A549 (cell line): ENCODE data around the gene RASD2. TPM values are rescaled to one million over a fixed set of nuclear protein-coding genes. Genes with fewer than 3 reads are reported as not detected.

Source experiments
- ATAC-seq, 2 experiments: fragments of 200-7000 bp in 1 of 2; fragments of >200 bp in 1 of 2; cut with Nextera tagmentation in 1 of 2; cut with Tn5 transposase in 1 of 2; 3 replicates each; pipeline versions ENCODE4 v1.8.0 to v1.9.1; 2018 to 2020; ENCODE audit warnings: mild to moderate bottlenecking in 1 of 2, moderate library complexity in 1 of 2
- CTCF ChIA-PET: fragments of 300-600 bp; sonication (Branson Sonifier 250); formaldehyde crosslinking; extraction: SDS; loops from one replicate; lab custom pipeline; 2021; ENCODE audit warnings: antibody characterized with exemption, inconsistent platforms; lab: Yijun Ruan, JAX
- POLR2A ChIA-PET: fragments of 350-600 bp; formaldehyde crosslinking; extraction: SDS; loops from one replicate; lab custom pipeline; 2021; ENCODE audit warnings: antibody characterized with exemption, inconsistent platforms; lab: Yijun Ruan, JAX
- DNase-seq, 2 experiments: peaks; one replicate each; pipeline versions ENCODE4 v3.0.0 to v3.0.0-alpha.2; 2011 to 2016; ENCODE audit warnings: low read depth in 1 of 2, low spot score in 1 of 2
- FAIRE-seq: peaks from 2 replicates; lab custom pipeline; 2011; peaks lifted over from hg19 to GRCh38; lab: Jason Lieb, UNC
- H3K27ac ChIP-seq, 2 experiments: fragments of >200 bp; sonication (Bioruptor Twin); formaldehyde crosslinking; 3 replicates each; pipeline ENCODE4 v1.5.1; 2016 to 2017
- H3K4me1 ChIP-seq: fragments of >200 bp; sonication (Bioruptor Twin); formaldehyde crosslinking; 3 replicates; pipeline ENCODE4 v1.6.1; 2016
- H3K4me2 ChIP-seq: fragments of >200 bp; sonication (Bioruptor Twin); formaldehyde crosslinking; 3 replicates; pipeline ENCODE4 v1.6.1; 2016
- H3K4me3 ChIP-seq: fragments of >200 bp; sonication (Bioruptor Twin); formaldehyde crosslinking; 3 replicates; pipeline ENCODE4 v1.5.1; 2016
- H3K9me3 ChIP-seq: fragments of >200 bp; sonication (Bioruptor Twin); formaldehyde crosslinking; 3 replicates; pipeline ENCODE4 v1.6.1; 2016
- CBX8 ChIP-seq: fragments of 200-600 bp; sonication (generic); IDR thresholded peaks from 2 replicates; pipeline ENCODE4 v1.6.1; 2016
- CEBPB ChIP-seq, 2 experiments: fragments of >200 bp in 1 of 2; sonication (Bioruptor Twin) in 1 of 2; formaldehyde crosslinking in 1 of 2; IDR thresholded peaks; 2 replicates each; pipeline ENCODE4 v1.6.1; 2012 to 2016
- CHD4 ChIP-seq: fragments of 200-600 bp; sonication (generic); IDR thresholded peaks from 2 replicates; pipeline ENCODE4 v1.6.1; 2016; ENCODE audit warnings: antibody characterized with exemption, mild to moderate bottlenecking, borderline replicate concordance
- EHF ChIP-seq: fragments of 250-450 bp; sonication (Bioruptor Pico); IDR thresholded peaks from 2 replicates; pipeline ENCODE4 v1.5.0; 2020; ENCODE audit warnings: mild to moderate bottlenecking
- EP300 ChIP-seq, 2 experiments: fragments of >200 bp; sonication (Bioruptor Twin); formaldehyde crosslinking; IDR thresholded peaks; 2 replicates in 1 of 2; 3 replicates in 1 of 2; pipeline ENCODE4 v1.6.1; 2016 to 2017
- FOSB ChIP-seq: fragments of 250-450 bp; sonication (Bioruptor Pico); IDR thresholded peaks from 2 replicates; pipeline ENCODE4 v1.5.0; 2020; ENCODE audit warnings: mild to moderate bottlenecking, moderate library complexity
- FOSL2 ChIP-seq, 2 experiments: fragments of 450-650 bp in 1 of 2; fragments of >200 bp in 1 of 2; sonication (Bioruptor Twin) in 1 of 2; formaldehyde crosslinking; IDR thresholded peaks; 2 replicates each; pipeline versions ENCODE4 v1.5.0 to v1.6.1; 2016 to 2020; ENCODE audit warnings: mild to moderate bottlenecking in 1 of 2, moderate library complexity in 1 of 2
- HEYL ChIP-seq: fragments of 250-450 bp; sonication (Bioruptor Pico); IDR thresholded peaks from 2 replicates; pipeline ENCODE4 v1.8.0; 2021; ENCODE audit warnings: mild to moderate bottlenecking, moderate library complexity
- JUN ChIP-seq, 2 experiments: fragments of >200 bp; sonication (Bioruptor Twin); formaldehyde crosslinking; IDR thresholded peaks; 2 replicates in 1 of 2; 3 replicates in 1 of 2; pipeline ENCODE4 v1.6.1; 2016 to 2017
- KDM1A ChIP-seq: fragments of 200-600 bp; sonication (generic); IDR thresholded peaks from 2 replicates; pipeline ENCODE4 v1.6.1; 2016; ENCODE audit warnings: low read depth, mild to moderate bottlenecking
- MYC ChIP-seq: IDR thresholded peaks from 2 replicates; pipeline ENCODE4 v1.6.1; 2012; ENCODE audit warnings: mild to moderate bottlenecking, inconsistent platforms, low read length, improper control_type of control experiment, borderline replicate concordance
- NFE2L2 ChIP-seq: fragments of 150-350 bp; conservative IDR thresholded peaks from 2 replicates; pipeline ENCODE4 v1.6.1; 2014; ENCODE audit warnings: low read length
- NR3C1 ChIP-seq: fragments of >200 bp; sonication (Bioruptor Twin); formaldehyde crosslinking; IDR thresholded peaks from 3 replicates; pipeline ENCODE4 v1.6.1; 2017
- POLR2A ChIP-seq: IDR thresholded peaks from 2 replicates; pipeline ENCODE4 v1.6.1; 2012; ENCODE audit warnings: mild to moderate bottlenecking, low read length
- POLR2AphosphoS2 ChIP-seq: conservative IDR thresholded peaks from 2 replicates; pipeline ENCODE4 v1.6.1; 2012; ENCODE audit warnings: low read length, improper control_type of control experiment, inconsistent platforms
- RAD21 ChIP-seq, 2 experiments: fragments of >200 bp in 1 of 2; sonication (Bioruptor Twin) in 1 of 2; formaldehyde crosslinking in 1 of 2; IDR thresholded peaks in 1 of 2; conservative IDR thresholded peaks in 1 of 2; 2 replicates in 1 of 2; 3 replicates in 1 of 2; pipeline ENCODE4 v1.6.1; 2012 to 2018; ENCODE audit warnings: inconsistent platforms in 1 of 2
- RFX5 ChIP-seq: fragments of 450-650 bp; IDR thresholded peaks from 2 replicates; pipeline ENCODE4 v1.7.1; 2014; ENCODE audit warnings: antibody characterized with exemption, mild to moderate bottlenecking, moderate library complexity
- SMC3 ChIP-seq: fragments of >200 bp; sonication (Bioruptor Twin); formaldehyde crosslinking; IDR thresholded peaks from 3 replicates; pipeline ENCODE4 v1.6.1; 2018; ENCODE audit warnings: inconsistent platforms
- SREBF2 ChIP-seq: fragments of 450-650 bp; IDR thresholded peaks from 2 replicates; pipeline ENCODE4 v1.6.1; 2014; ENCODE audit warnings: mild to moderate bottlenecking, moderate library complexity
- TP53 ChIP-seq: fragments of 250-450 bp; sonication (Bioruptor Pico); IDR thresholded peaks from 2 replicates; pipeline ENCODE4 v1.5.0; 2021; ENCODE audit warnings: mild to moderate bottlenecking, moderate library complexity
- ZC3H11A ChIP-seq: fragments of 450-650 bp; IDR thresholded peaks from 2 replicates; pipeline ENCODE4 v1.6.1; 2014; ENCODE audit warnings: antibody characterized with exemption, mild to moderate bottlenecking
- ZFP36 ChIP-seq: fragments of 450-650 bp; IDR thresholded peaks from 2 replicates; pipeline ENCODE4 v1.6.1; 2014; ENCODE audit warnings: borderline replicate concordance; ENCODE audit not compliant: partially characterized antibody
- ZNF302 ChIP-seq: fragments of 250-450 bp; sonication (Bioruptor Pico); IDR thresholded peaks from 2 replicates; pipeline ENCODE4 v1.9.0; 2021; ENCODE audit warnings: inconsistent platforms, mild to moderate bottlenecking, moderate library complexity
- WGBS: methylation state at CpG from one replicate; pipeline ENCODE4 v1.1.6; 2017; ENCODE audit errors: missing lambda C conversion rate; 5-methylcytosine and 5-hydroxymethylcytosine counted together
- polyA plus RNA-seq, 4 experiments: library from polyadenylated mRNA; depleted of rRNA in 3 of 4; stranded (reverse); fragments of >200 nt; fragmentation: RNase III in 1 of 4; extraction: RNeasy Plus Mini Kit Qiagen cat#74134 plus additional on column Dnase treatment in 1 of 4; gene quantifications; 2 replicates in 3 of 4; 3 replicates in 1 of 4; pipeline ENCODE4 v1.2.3, GENCODE V29; 2011 to 2017

Gene RASD2
- polyA plus RNA-seq, 2 of the 4 experiments (the other 2 are of a cell fraction) = 0.61 to 1.2 TPM

- FAIRE-seq = no peak
- TF ChIP-seq JUN (IDR thresholded peaks at IDR 0.05) = no peak
Measured at GRCh38 chr22:35552196-35552842, 11.7 kb downstream of the RASD2 start.

DNA sequence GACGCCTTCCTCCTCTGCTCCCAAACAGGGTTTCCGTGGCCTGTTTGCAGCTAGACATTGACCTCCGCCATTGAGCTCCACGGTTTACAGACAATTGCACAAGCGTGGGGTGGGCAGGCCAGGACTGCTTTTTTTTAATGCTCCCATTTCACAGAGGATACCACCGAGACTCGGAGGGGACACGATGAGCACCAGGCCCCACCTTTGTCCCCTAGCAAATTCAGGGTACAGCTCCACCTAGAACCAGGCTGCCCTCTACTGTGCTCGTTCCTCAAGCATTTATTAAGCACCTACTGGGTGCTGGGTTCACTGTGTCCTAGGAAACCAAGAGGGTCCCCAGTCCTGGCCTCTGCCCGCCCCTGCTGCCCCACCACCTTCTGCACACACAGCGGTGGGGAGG lies 12.2 kb downstream of the RASD2 start:
- Histone ChIP-seq H3K4me3 (no peak overlapping the region), H3K9me3 (no peaks in the 10 kb centered on the region), H3K4me1 (no peaks in the 10 kb centered on the region), H3K27ac (no peak overlapping the region), H3K4me2 (no peak overlapping the region)
- ChIA-PET CTCF (interaction anchor here (1.6 kb wide), 1 partner anchor 30 kb away, joined by 9 read pairs; no protein-coding TSS in a partner anchor), POLR2A (no interaction called here)
- 76% methylated on average over 7 of the region's 11 CpGs for WGBS
- no peak for TF ChIP-seq CBX8
- no peak for TF ChIP-seq FOSB (CRISPR knock-in tag)
- TF ChIP-seq EP300 (IDR thresholded peaks at IDR 0.05) = no peak
- no peak for TF ChIP-seq SREBF2
- TF ChIP-seq RFX5 = no peak
- no peak for TF ChIP-seq CEBPB (IDR thresholded peaks at IDR 0.05)
- TF ChIP-seq RAD21 (conservative IDR thresholded peaks at IDR 0.05 in 1 of 2, IDR thresholded peaks at IDR 0.05 in 1 of 2) = no peak
- TF ChIP-seq NR3C1 = no peak
- TF ChIP-seq NFE2L2 = no peak
- TF ChIP-seq HEYL = no peak
- no peak for TF ChIP-seq MYC
- TF ChIP-seq POLR2A = no peak
- TF ChIP-seq EHF (CRISPR knock-in tag) = no peak
- no peak for TF ChIP-seq CHD4
- TF ChIP-seq ZNF302 (CRISPR knock-in tag) = no peak
- TF ChIP-seq SMC3 = no peak
- no peak for TF ChIP-seq TP53
- no peak for ATAC-seq
- FAIRE-seq = no peak
- DNase-seq = no peak

More at GRCh38 chr22:35552196-35552842, 11.7 kb downstream of the RASD2 start:
- ATAC-seq (peak in 1 of 2 experiments; percentile 69; a peak in 3 of 6 replicates), DNase-seq (peak; percentile 30 to 53)
- H3K9me3 ChIP-seq = no peaks in the 10 kb centered on the region
- H3K4me3 ChIP-seq = no peak overlapping the region
- CTCF ChIA-PET = interaction anchor here (1.2 to 1.6 kb wide), 2 partner anchors 30 to 31 kb away, joined by 3 to 9 read pairs; no protein-coding TSS in a partner anchor
- no peaks in the 10 kb centered on the region for H3K4me1 ChIP-seq
- H3K27ac ChIP-seq = no peak overlapping the region
- H3K4me2 ChIP-seq = no peak overlapping the region
- WGBS = 59% methylated on average over 12 of the region's 13 CpGs
- POLR2A ChIA-PET = no interaction called here

DNA sequence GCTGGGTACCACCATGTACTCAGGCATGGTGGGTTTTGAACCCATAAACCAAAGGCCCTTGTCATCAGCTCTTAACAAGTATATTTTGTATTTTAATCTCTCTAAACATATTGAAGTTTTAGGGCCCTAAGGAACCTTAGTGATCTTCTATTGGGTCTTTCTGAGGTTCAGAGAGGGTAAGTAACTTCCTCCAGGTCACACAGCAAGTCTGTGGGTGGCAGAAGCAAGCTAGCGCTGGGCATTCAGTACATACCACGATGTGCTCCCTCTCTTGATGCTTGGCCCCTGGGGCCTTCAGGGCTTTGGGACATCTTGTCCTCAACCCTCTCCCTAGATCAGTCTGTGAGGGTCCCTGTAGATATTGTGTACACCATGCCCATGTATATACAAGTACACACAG lies 12.7 kb downstream of the RASD2 start:
- no peak for FAIRE-seq
- Histone ChIP-seq H3K4me3 (no peak overlapping the region), H3K4me2 (no peak overlapping the region), H3K4me1 (no peaks in the 10 kb centered on the region), H3K9me3 (no peaks in the 10 kb centered on the region)
- no peak for DNase-seq
- WGBS = 75% methylated on average over 2 of the region's 2 CpGs
- peak; percentile 37 for TF ChIP-seq ZFP36
- TF ChIP-seq POLR2AphosphoS2 = no peak
- TF ChIP-seq, all 56 proteins: peak for 1
- no peak for ATAC-seq
- CTCF ChIA-PET = interaction anchor here (1.6 kb wide), 1 partner anchor 30 kb away, joined by 9 read pairs; no protein-coding TSS in a partner anchor
- H3K27ac ChIP-seq = no peak overlapping the region
- POLR2A ChIA-PET = no interaction called here

DNA sequence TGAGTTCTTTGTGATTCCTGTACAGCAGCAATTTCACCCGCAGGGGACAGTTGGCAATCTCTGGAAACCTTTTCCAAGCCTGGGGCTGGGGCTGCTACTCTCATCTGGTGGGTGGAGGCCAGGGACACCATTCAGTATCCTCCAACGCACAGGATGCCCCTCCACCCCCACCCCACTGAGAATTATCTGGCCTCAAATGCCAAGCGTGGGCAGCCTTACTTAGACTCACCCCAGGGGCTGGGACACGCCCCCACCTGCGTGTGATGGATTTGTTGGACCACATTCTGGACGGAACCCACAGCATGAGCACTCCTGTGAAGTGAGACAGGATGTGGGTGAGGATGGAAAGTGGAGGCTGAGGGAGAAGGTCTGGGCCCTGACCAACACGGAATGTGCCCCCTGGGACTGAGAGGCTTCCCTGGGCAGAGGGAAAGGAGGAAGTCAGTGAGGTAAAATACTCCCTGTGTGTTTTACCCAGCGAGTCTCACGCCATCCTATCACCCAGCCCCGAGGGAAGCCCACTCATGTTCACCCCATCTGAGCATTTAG lies 13.7 kb downstream of the RASD2 start:
- Histone ChIP-seq H3K4me3 (no peak overlapping the region), H3K4me1 (no peaks in the 10 kb centered on the region)
- ChIA-PET POLR2A (no interaction called here), CTCF (interaction anchor here (1.6 kb wide), 1 partner anchor 29 kb away, joined by 9 read pairs; no protein-coding TSS in a partner anchor)
- ATAC-seq = no peak
- FAIRE-seq = no peak
- TF ChIP-seq CBX8 (no peak), EP300 (IDR thresholded peaks at IDR 0.05) (no peak), KDM1A (no peak), ZC3H11A (no peak), FOSL2 (IDR thresholded peaks at IDR 0.05) (no peak), FOSL2 (CRISPR knock-in tag; IDR thresholded peaks at IDR 0.05) (no peak), CEBPB (IDR thresholded peaks at IDR 0.05) (no peak), ZNF302 (CRISPR knock-in tag) (no peak)
- TF ChIP-seq, all 56 proteins: peak for 0
- DNase-seq = no peak
- no peak overlapping the region for H3K4me2 ChIP-seq
- WGBS = 68% methylated on average over 6 of the region's 10 CpGs
- no peak overlapping the region for H3K27ac ChIP-seq
- H3K9me3 ChIP-seq = 0 out of 3 replicates have a peak, but pooled peaks cover 4% of the 10 kb centered on the region
